Mucosa of descending colon (tissue), 3 donors: Measurements from ENCODE around the gene RUNX1. TPM values are rescaled to one million over a fixed set of nuclear protein-coding genes. Genes with fewer than 3 reads are reported as not detected.

ENCODE experiments used
- ATAC-seq: fragments of 200-7000 bp; cut with Tn5 transposase; one replicate; pipeline ENCODE4 v1.9.1; 2020; ENCODE audit warnings: mild to moderate bottlenecking, moderate library complexity
- DNase-seq, 3 donors: peaks; one replicate each; pipeline ENCODE4 v3.0.0-alpha.2; 2020
- H3K36me3 ChIP-seq: fragments of 200-600 bp; one replicate; pipeline ENCODE4 v1.8.0; 2021; ENCODE audit warnings: low read depth, mild to moderate bottlenecking
- H3K4me1 ChIP-seq: fragments of 200-600 bp; one replicate; pipeline ENCODE4 v1.8.0; 2021; ENCODE audit warnings: low read depth, mild to moderate bottlenecking
- H3K4me3 ChIP-seq: fragments of 200-600 bp; one replicate; pipeline ENCODE4 v1.8.0; 2021; ENCODE audit warnings: mild to moderate bottlenecking
- H3K9me3 ChIP-seq: fragments of 200-600 bp; one replicate; pipeline ENCODE4 v1.8.0; 2021; ENCODE audit warnings: mild to moderate bottlenecking
- CTCF ChIP-seq: fragments of 200-600 bp; IDR thresholded peaks from one replicate; pipeline ENCODE4 v1.8.0; 2022; ENCODE audit warnings: antibody characterized with exemption, mild to moderate bottlenecking
- intact Hi-C, 2 donors: fragments of 100-400 bp; cut with DNase I in 1 of 2; cut with micrococcal nuclease in 1 of 2; formaldehyde crosslinking; loops; one replicate each; pipeline versions ENCODE4 v1.11.0 to v1.11.1; 2022; cut with DNase I, micrococcal nuclease
- total RNA-seq, 3 donors: library from RNA; stranded (reverse); fragmentation: NEBNext Ultra II Directional in 2 of 3; extraction: Animal tissue kit (Norgen Biotek cat#: 25700) in 2 of 3; gene quantifications; one replicate each; pipeline versions ENCODE4 v1.2.1 to v1.2.4, GENCODE V29; 2021 to 2023
- donor health status: DM: no; HTN: no; CAD: no; lungs with moderate emphysema.
- donor health status: DM: no; HTN: no; CAD: no.
- donor health status: DM: no; HTN: yes; CAD: no.

The RUNX1 gene
- total RNA-seq, 3 donors from 2014 or later: 16.5 to 29.4 (median 24.0) TPM

GRCh38 chr21:34857874-34858273, 191.2 kb downstream of the RUNX1 start:
- no peak for TF ChIP-seq CTCF
- ATAC-seq: no peak
- no peak for DNase-seq
- Histone ChIP-seq H3K4me3 (no peak overlapping the region), H3K4me1 (peaks cover 9% of the 10 kb centered on the region), H3K9me3 (no peaks in the 10 kb centered on the region), H3K36me3 (peaks cover 3% of the 10 kb centered on the region)
- intact Hi-C loops: no loop called here

GRCh38 chr21:34857122-34857713, 191.9 kb downstream of the RUNX1 start:
- TF ChIP-seq CTCF: no peak
- Histone ChIP-seq H3K4me3 (no peak overlapping the region), H3K4me1 (peaks cover 9% of the 10 kb centered on the region), H3K9me3 (no peaks in the 10 kb centered on the region), H3K36me3 (peaks cover 3% of the 10 kb centered on the region)
- peak; percentile 34 for ATAC-seq
- DNase-seq: no peak
- intact Hi-C loops: no loop called here

- H3K36me3 ChIP-seq: no peaks in the 10 kb centered on the region
- H3K4me3 ChIP-seq: no peak overlapping the region
- peaks cover under 1% of the 10 kb centered on the region for H3K4me1 ChIP-seq
- intact Hi-C loops: no loop called here
- no peak for TF ChIP-seq CTCF
- DNase-seq (no peak), ATAC-seq (no peak)
- no peaks in the 10 kb centered on the region for H3K9me3 ChIP-seq
Measured at GRCh38 chr21:34852448-34852847, 196.7 kb downstream of the RUNX1 start.

- no peak for DNase-seq
- TF ChIP-seq CTCF: no peak
- no peaks in the 10 kb centered on the region for H3K9me3 ChIP-seq
Measured at GRCh38 chr21:34850166-34850690, 198.9 kb downstream of the RUNX1 start.

GRCh38 chr21:34846601-34847112, 202.4 kb downstream of the RUNX1 start:
- no peak overlapping the region for H3K4me3 ChIP-seq
- no peaks in the 10 kb centered on the region for H3K36me3 ChIP-seq
- no peak for TF ChIP-seq CTCF
- DNase-seq (peak in 1 of 3 donors; percentile 44), ATAC-seq (peak; percentile 54)
- intact Hi-C loops: no loop called here
- peaks cover 25% of the 10 kb centered on the region for H3K4me1 ChIP-seq
- H3K9me3 ChIP-seq: no peaks in the 10 kb centered on the region

More at GRCh38 chr21:34850166-34850690, 198.9 kb downstream of the RUNX1 start:
- H3K4me1 ChIP-seq: peaks cover 20% of the 10 kb centered on the region
- no peak for ATAC-seq
- intact Hi-C loops: no loop called here
- no peaks in the 10 kb centered on the region for H3K36me3 ChIP-seq
- H3K4me3 ChIP-seq: no peak overlapping the region
